Measurements from ENCODE around the gene CDSN. TPM values are rescaled to one million over a fixed set of nuclear protein-coding genes. Genes with fewer than 3 reads are reported as not detected.

CDSN gene
- total RNA-seq, 4 donors from 2014 or later, result not detected

DNA sequence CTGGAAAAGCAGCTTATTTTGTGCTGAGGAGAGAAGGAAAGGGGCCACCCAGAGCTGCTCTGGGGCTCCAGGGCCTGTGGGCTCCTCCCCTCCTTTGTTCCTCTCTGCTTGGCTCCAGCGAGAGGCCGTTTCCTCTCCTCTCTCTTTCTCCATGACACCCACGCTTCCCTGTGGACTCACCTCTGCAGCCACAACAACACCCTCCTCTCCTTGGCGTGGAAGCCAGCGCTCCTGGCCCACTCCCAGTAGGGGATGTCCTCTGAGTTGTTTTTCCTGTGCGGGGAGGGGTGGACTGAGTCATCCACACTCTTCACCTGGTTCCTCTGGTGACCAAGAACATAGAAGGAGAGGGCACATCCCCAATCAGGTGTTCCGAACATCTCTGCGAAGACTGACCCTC is 4.9 kb upstream of the CDSN start:
- DNase-seq (ENCODE audit: low spot score) (no peak), ATAC-seq (ENCODE audit: low FRiP score) (peak; percentile 71)
- no peak for TF ChIP-seq CTCF (IDR thresholded peaks at IDR 0.05)

- ATAC-seq (ENCODE audit: low FRiP score), result peak; percentile 67
- peak; percentile 43 for DNase-seq (ENCODE audit: low spot score)
- TF ChIP-seq CTCF (IDR thresholded peaks at IDR 0.05), result no peak
These were observed 2.8 kb upstream of the CDSN start for GRCh38 chr6:31122791-31123706.

DNA sequence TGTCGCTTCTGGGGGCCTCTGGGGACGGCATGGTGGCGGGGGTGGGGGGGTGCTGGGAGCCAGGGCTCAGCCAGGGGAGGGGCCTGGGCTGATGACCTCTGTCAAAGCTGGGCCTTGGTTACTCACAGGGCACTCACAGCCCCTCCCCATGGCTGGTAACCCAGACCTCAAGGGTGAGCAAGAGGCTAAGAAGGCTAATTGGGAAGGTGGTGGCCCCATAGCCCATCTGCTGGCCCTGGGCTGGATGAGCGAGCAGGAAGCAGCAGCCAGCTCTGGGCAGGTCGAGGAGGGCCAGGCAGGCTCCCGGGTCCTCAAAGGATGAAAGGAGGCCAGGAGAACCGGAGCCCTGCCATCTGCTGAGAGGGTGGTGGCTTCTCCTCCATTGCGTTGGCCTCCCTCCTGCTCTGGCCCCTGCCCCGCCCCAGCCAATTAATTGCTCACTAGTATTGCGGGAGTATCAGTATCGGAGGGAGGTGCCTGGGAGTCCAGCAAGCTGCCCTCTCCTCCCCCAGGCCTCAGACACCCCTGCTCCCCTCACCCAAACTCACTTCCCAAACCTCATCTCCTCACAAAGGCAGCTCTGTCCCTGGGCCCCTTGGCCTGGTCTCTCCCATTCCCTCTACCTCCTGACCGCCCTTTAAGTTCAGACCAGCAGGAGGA is 1.0 kb upstream of the CDSN start:
- no peak for ATAC-seq (ENCODE audit: low FRiP score)

DNA sequence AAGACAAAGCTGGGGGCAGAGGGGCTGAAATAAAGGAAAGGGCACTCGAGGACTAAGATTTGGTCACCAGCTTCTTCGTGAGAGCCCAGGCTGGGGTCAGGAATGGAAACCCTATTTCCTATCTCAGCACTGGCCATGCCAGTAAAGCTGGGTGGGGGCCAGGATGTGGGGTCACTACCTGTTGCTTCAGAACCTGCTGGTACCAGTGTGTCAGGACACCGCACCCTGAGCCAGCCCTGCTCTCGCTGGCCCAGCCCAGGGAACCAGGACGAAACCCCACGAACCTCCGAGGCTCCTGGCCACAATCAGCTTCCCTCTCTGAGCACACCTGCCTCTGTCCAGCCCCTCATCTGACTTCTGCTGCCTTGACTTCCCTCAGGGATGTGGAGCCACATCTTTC is 2.1 kb downstream of the CDSN start:
- DNase-seq (ENCODE audit: low spot score) (no peak), ATAC-seq (ENCODE audit: low FRiP score) (no peak)
- no peak for TF ChIP-seq CTCF (IDR thresholded peaks at IDR 0.05)

More for the DNA sequence above, 1.0 kb upstream of the CDSN start:
- no peak for TF ChIP-seq CTCF (IDR thresholded peaks at IDR 0.05)
- DNase-seq (ENCODE audit: low spot score), result no peak

- no peak for DNase-seq (ENCODE audit: low spot score)
- peak; percentile 4 for ATAC-seq (ENCODE audit: low FRiP score)
- TF ChIP-seq CTCF (IDR thresholded peaks at IDR 0.05), result no peak
These were observed 3.4 kb downstream of the CDSN start for GRCh38 chr6:31116661-31117385.

- DNase-seq (ENCODE audit: low spot score) (no peak), ATAC-seq (ENCODE audit: low FRiP score) (no peak)
- TF ChIP-seq CTCF (IDR thresholded peaks at IDR 0.05), result no peak
These were observed 4.2 kb downstream of the CDSN start for GRCh38 chr6:31115941-31116560.

Measured in omental fat pad (tissue), 4 donors.